Left renal cortex interstitium (tissue), 4 donors: ENCODE results near the gene MLPH. TPM values are rescaled to one million over a fixed set of nuclear protein-coding genes. Genes with fewer than 3 reads are reported as not detected.

Source experiments
- DNase-seq, 4 donors: peaks; one replicate each; pipeline ENCODE4 v3.0.0-alpha.2; 2013; ENCODE audit warnings: low read depth in 4 of 4, low spot score in 2 of 4, missing footprints in 1 of 4
- polyA plus RNA-seq, 4 donors: library from polyadenylated mRNA; unstranded; fragments of 120-200 nt; gene quantifications; one replicate each; pipeline ENCODE4 v1.2.1, GENCODE V29; 2013; ENCODE audit not compliant: insufficient read length in 4 of 4

The MLPH gene
- polyA plus RNA-seq, 4 donors = 1.4 to 6.2 (median 3.2) TPM

GRCh38 chr2:237515166-237515565, 28.1 kb downstream of the MLPH start:
- no peak for DNase-seq

- no peak for DNase-seq
These were observed 28.7 kb downstream of the MLPH start for GRCh38 chr2:237515621-237516275.

GRCh38 chr2:237517163-237517562, 30.1 kb downstream of the MLPH start:
- DNase-seq = no peak

- DNase-seq = no peak
These were observed 30.9 kb downstream of the MLPH start for GRCh38 chr2:237517990-237518389.

GRCh38 chr2:237519506-237520245, 32.6 kb downstream of the MLPH start:
- no peak for DNase-seq

- DNase-seq = no peak
These were observed 33.2 kb downstream of the MLPH start for GRCh38 chr2:237520290-237520689.

- no peak for DNase-seq
These were observed 37.6 kb downstream of the MLPH start for GRCh38 chr2:237524631-237525030.

- no peak for DNase-seq
These were observed 38.6 kb downstream of the MLPH start for GRCh38 chr2:237525559-237526157.

- no peak for DNase-seq
These were observed 40.2 kb downstream of the MLPH start for GRCh38 chr2:237527233-237527632.

- DNase-seq = no peak
These were observed 40.7 kb downstream of the MLPH start for GRCh38 chr2:237527766-237528165.

- no peak for DNase-seq
These were observed 42.7 kb downstream of the MLPH start for GRCh38 chr2:237529452-237530402.

- no peak for DNase-seq
These were observed 43.7 kb downstream of the MLPH start for GRCh38 chr2:237530472-237531433.

GRCh38 chr2:237532160-237532559, 45.1 kb downstream of the MLPH start:
- DNase-seq = no peak

- DNase-seq = no peak
These were observed 46.7 kb downstream of the MLPH start for GRCh38 chr2:237533668-237534161.

GRCh38 chr2:237534380-237534779, 47.3 kb downstream of the MLPH start:
- DNase-seq = no peak

GRCh38 chr2:237535385-237536082, 48.5 kb downstream of the MLPH start:
- no peak for DNase-seq

- DNase-seq = no peak
These were observed 49.0 kb downstream of the MLPH start for GRCh38 chr2:237536083-237536415.

- DNase-seq = no peak
These were observed 49.6 kb downstream of the MLPH start for GRCh38 chr2:237536617-237537016.
